Measurements from ENCODE around the gene CNTFR.

The CNTFR gene

DNA sequence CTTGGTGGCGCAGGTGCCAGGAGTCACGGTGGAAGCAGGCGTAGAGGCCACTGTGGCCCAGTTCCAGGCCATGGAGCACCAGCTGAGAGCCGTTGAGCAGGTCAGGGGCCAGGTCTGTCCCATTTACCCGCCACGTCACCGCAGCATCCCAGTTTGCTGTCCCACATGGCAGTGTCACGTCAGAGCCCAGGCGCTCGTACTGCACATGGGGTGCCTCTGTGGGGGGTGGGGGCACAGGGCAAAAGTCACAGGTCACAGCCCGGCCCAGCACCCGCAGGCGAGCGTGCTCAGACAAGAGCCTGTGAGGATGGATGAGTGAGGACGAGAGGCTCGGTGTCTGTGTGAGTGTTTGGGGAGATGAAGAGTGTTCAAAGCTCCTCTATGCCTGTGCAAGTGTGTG lies 24.9 kb downstream of the CNTFR start:
- peaks cover 27% of the 10 kb centered on the region for H3K27me3 ChIP-seq (ENCODE audit: control insufficient read depth, low read length)
- no peaks in the 10 kb centered on the region for H3K4me1 ChIP-seq (ENCODE audit: control insufficient read depth, low read length)
- no peak overlapping the region for H3K27ac ChIP-seq (ENCODE audit: low read depth, low read length)
- no peaks in the 10 kb centered on the region for H3K79me2 ChIP-seq (ENCODE audit: control insufficient read depth, low read length)
- H3K4me3 ChIP-seq (ENCODE audit: low read length), result no peak overlapping the region
- no peaks in the 10 kb centered on the region for H3K9me2 ChIP-seq (replicated peaks; ENCODE audit: control insufficient read depth, low read length)
- peaks cover 5% of the 10 kb centered on the region; the same call in 1 of the 2 replicates for H3K9me3 ChIP-seq (ENCODE audit: control insufficient read depth, insufficient read depth, low read length)
- H4K20me1 ChIP-seq (ENCODE audit: control insufficient read depth, insufficient read depth, low read depth, low read length), result no peaks in the 10 kb centered on the region
- no peak overlapping the region for H3K4me2 ChIP-seq (ENCODE audit: low read length)
- no peaks in the 10 kb centered on the region for H3F3A ChIP-seq (ENCODE audit: control insufficient read depth, insufficient read depth)
- H3K36me3 ChIP-seq (ENCODE audit: control insufficient read depth, low read length), result no peaks in the 10 kb centered on the region
- TF ChIP-seq CTCF (IDR thresholded peaks at IDR 0.05; ENCODE audit: low read depth, low read length, poor library complexity, severe bottlenecking) (no peak), EZH2phosphoT487 (IDR thresholded peaks at IDR 0.05; ENCODE audit: borderline replicate concordance, low read length) (no peak)

DNA sequence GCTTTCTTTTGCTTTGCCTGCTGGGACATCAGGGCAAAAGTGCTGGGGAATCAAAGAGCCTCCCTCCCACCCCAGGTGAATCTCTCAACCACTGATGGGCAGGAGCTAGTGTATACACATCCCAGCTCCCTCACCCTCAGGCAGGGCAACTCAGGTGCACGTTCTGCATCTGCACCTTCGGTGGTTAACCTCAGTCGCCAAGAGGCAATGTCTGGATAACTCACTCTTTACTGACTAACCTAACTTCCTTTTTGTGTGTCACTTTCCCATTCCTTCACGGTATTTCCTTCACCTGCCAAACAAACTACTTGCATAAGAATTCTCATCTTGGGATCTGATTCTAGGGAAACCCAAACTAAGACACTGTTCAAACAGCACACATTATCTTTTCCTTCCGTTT lies 26.3 kb downstream of the CNTFR start:
- Histone ChIP-seq H3K9me2 (replicated peaks; ENCODE audit: control insufficient read depth, low read length) (no peaks in the 10 kb centered on the region), H3K4me1 (ENCODE audit: control insufficient read depth, low read length) (no peaks in the 10 kb centered on the region), H4K20me1 (ENCODE audit: control insufficient read depth, insufficient read depth, low read depth, low read length) (no peaks in the 10 kb centered on the region), H3K27ac (ENCODE audit: low read depth, low read length) (no peak overlapping the region), H3K4me3 (ENCODE audit: low read length) (no peak overlapping the region), H3K79me2 (ENCODE audit: control insufficient read depth, low read length) (no peaks in the 10 kb centered on the region), H3K36me3 (ENCODE audit: control insufficient read depth, low read length) (no peaks in the 10 kb centered on the region), H3K27me3 (ENCODE audit: control insufficient read depth, low read length) (peaks cover 17% of the 10 kb centered on the region), H3K9me3 (ENCODE audit: control insufficient read depth, insufficient read depth, low read length) (peaks cover 5% of the 10 kb centered on the region; the same call in 1 of the 2 replicates), H3K4me2 (ENCODE audit: low read length) (no peak overlapping the region), H3F3A (ENCODE audit: control insufficient read depth, insufficient read depth) (no peaks in the 10 kb centered on the region)
- TF ChIP-seq CTCF (IDR thresholded peaks at IDR 0.05; ENCODE audit: low read depth, low read length, poor library complexity, severe bottlenecking), result no peak
- no peak for TF ChIP-seq EZH2phosphoT487 (IDR thresholded peaks at IDR 0.05; ENCODE audit: borderline replicate concordance, low read length)

DNA sequence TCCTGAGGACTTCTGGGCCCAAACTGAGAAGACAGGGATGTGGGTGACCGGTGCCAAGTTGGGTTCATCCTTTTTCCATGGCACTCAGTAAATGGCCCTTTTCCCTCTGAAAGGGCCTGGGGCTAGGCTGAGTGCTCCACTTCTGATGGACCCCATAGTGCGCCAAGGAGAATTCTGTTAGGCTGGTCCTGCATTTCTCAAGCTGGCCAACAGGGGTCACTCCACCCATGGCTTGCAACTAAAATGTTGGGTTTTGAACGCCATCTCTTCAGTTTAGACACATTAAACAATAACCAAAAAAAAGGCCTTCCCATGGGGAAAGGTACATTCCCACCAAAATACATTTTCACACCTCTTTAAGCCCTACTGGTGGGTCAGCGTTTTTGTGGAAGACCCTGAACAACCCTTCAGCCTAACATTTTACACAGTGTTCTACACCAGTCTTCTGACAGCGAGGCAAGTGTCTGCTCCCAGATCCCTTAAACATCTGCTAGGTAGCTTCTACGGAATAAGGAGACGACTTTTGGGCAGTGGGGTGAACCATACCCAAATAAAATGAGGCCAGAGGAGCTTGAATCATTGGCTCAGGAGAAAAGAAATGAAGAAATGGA lies 27.3 kb downstream of the CNTFR start:
- Histone ChIP-seq H3K27me3 (ENCODE audit: control insufficient read depth, low read length) (peaks cover 8% of the 10 kb centered on the region), H3K9me2 (replicated peaks; ENCODE audit: control insufficient read depth, low read length) (no peaks in the 10 kb centered on the region), H4K20me1 (ENCODE audit: control insufficient read depth, insufficient read depth, low read depth, low read length) (no peaks in the 10 kb centered on the region), H3K4me2 (ENCODE audit: low read length) (no peak overlapping the region), H3K9me3 (ENCODE audit: control insufficient read depth, insufficient read depth, low read length) (peaks cover 5% of the 10 kb centered on the region; the same call in 1 of the 2 replicates), H3K27ac (ENCODE audit: low read depth, low read length) (no peak overlapping the region), H3K4me3 (ENCODE audit: low read length) (no peak overlapping the region), H3K79me2 (ENCODE audit: control insufficient read depth, low read length) (no peaks in the 10 kb centered on the region), H3K36me3 (ENCODE audit: control insufficient read depth, low read length) (no peaks in the 10 kb centered on the region), H3K4me1 (ENCODE audit: control insufficient read depth, low read length) (no peaks in the 10 kb centered on the region), H3F3A (ENCODE audit: control insufficient read depth, insufficient read depth) (no peaks in the 10 kb centered on the region)
- TF ChIP-seq CTCF (IDR thresholded peaks at IDR 0.05; ENCODE audit: low read depth, low read length, poor library complexity, severe bottlenecking) (peak; percentile 88), EZH2phosphoT487 (IDR thresholded peaks at IDR 0.05; ENCODE audit: borderline replicate concordance, low read length) (no peak)
